ENCODE measurements around the gene TTC21B. TPM values are rescaled to one million over a fixed set of nuclear protein-coding genes. Genes with fewer than 3 reads are reported as not detected.
"Not testable (repeated sequence)": the region's sequence is repeated elsewhere in the genome, so short reads cannot be mapped to it uniquely, and the experiment has no call there.

The TTC21B gene
- total RNA-seq, 1 experiment from 2014 or later: 14.7 TPM

DNA sequence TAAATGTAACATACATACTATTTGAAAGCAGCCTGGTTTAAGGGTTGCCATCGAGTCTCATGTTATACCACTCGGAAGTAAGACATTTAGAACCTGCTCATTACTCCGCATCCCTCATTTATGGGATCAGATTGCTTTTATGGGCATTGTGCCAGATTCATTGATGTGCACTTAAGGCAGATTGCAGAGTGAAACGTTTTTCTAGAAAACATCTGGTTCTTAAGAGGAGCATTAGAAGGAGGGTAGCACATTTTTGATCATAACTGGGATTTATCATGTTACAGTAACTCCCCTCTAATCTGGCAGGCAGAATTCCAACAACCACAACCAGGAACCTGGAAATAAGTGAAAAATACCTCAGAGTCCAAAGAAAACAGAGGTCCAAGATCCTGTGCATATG is 85.4 kb downstream of the TTC21B start:
- no peaks in the 10 kb centered on the region for H3K36me3 Mint-ChIP-seq (ENCODE audit: insufficient read depth, unreplicated experiment)
- TF ChIP-seq, protein P1, sequence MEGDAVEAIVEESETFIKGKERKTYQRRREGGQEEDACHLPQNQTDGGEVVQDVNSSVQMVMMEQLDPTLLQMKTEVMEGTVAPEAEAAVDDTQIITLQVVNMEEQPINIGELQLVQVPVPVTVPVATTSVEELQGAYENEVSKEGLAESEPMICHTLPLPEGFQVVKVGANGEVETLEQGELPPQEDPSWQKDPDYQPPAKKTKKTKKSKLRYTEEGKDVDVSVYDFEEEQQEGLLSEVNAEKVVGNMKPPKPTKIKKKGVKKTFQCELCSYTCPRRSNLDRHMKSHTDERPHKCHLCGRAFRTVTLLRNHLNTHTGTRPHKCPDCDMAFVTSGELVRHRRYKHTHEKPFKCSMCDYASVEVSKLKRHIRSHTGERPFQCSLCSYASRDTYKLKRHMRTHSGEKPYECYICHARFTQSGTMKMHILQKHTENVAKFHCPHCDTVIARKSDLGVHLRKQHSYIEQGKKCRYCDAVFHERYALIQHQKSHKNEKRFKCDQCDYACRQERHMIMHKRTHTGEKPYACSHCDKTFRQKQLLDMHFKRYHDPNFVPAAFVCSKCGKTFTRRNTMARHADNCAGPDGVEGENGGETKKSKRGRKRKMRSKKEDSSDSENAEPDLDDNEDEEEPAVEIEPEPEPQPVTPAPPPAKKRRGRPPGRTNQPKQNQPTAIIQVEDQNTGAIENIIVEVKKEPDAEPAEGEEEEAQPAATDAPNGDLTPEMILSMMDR (IDR thresholded peaks at IDR 0.05; ENCODE audit: unreplicated experiment): no peak
- CTCF ChIA-PET: no interaction called here
- H3K4me1 Mint-ChIP-seq (ENCODE audit: low read depth, unreplicated experiment): no peaks in the 10 kb centered on the region
- no peaks in the 10 kb centered on the region for H3K9me3 Mint-ChIP-seq (ENCODE audit: low read depth, unreplicated experiment)
- H3K27ac Mint-ChIP-seq (ENCODE audit: unreplicated experiment): no peak overlapping the region
- H3K27me3 Mint-ChIP-seq (ENCODE audit: unreplicated experiment): no peaks in the 10 kb centered on the region
- no peak for DNase-seq
- no peak overlapping the region for H3K4me3 Mint-ChIP-seq (ENCODE audit: low read depth, unreplicated experiment)
- no TSS peak for BruUV-seq (replicated peaks)
- intact Hi-C loops (cut with micrococcal nuclease; ENCODE audit: unreplicated experiment): no loop called here

DNA sequence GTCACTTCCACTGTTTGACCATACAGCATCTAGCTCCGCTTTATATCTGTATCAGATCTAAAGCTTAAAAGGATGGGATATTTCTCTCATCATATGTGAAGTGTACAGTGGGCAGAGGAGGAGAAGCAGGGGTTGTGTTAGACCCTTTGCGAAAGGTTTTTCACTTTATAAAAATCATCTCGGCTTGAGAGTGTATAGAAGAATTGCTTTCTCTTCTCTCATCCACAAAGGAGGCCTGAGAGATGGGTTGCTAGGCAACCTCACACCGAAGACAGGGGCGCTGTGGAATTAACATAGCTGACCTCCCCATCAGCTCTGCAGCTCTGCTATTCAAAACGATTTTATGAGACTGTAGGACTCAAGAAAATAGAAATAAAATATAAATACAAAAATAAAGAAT is 89.3 kb downstream of the TTC21B start:
- no peaks in the 10 kb centered on the region for H3K36me3 Mint-ChIP-seq (ENCODE audit: insufficient read depth, unreplicated experiment)
- H3K4me1 Mint-ChIP-seq (ENCODE audit: low read depth, unreplicated experiment): no peaks in the 10 kb centered on the region
- no peak for DNase-seq
- H3K27me3 Mint-ChIP-seq (ENCODE audit: unreplicated experiment): no peaks in the 10 kb centered on the region
- no TSS peak for BruUV-seq (replicated peaks)
- no peak overlapping the region for H3K27ac Mint-ChIP-seq (ENCODE audit: unreplicated experiment)
- peaks cover 5% of the 10 kb centered on the region for H3K9me3 Mint-ChIP-seq (ENCODE audit: low read depth, unreplicated experiment)
- CTCF ChIA-PET: no interaction called here
- H3K4me3 Mint-ChIP-seq (ENCODE audit: low read depth, unreplicated experiment): no peak overlapping the region
- intact Hi-C loops (cut with micrococcal nuclease; ENCODE audit: unreplicated experiment): no loop called here
- TF ChIP-seq, protein P1 (IDR thresholded peaks at IDR 0.05; ENCODE audit: unreplicated experiment): no peak

DNA sequence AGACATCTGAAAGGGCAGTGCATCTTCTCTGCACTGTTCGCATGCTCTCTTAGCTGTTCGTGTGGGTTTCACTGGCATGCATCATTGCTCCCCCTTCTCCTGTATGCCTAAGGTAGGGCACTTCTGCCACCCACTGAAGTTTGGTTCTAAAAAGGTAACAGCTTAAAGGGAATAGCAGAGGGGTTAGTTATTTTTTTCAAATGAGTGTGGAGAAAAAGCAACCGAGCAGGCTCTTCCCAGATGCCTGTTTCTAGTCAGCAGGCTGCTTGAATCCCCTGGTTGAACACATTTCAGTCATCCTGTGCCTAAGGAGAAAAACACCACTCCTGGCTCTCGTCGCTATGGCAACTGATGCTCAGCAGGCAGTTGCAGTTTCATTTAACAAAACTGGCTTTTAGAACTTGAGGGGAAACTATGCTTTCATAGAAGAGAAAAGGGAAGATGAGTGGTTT is 89.7 kb downstream of the TTC21B start:
- BruUV-seq (replicated peaks): no TSS peak
- Mint-ChIP-seq H3K4me1 (ENCODE audit: low read depth, unreplicated experiment) (no peaks in the 10 kb centered on the region), H3K9me3 (ENCODE audit: low read depth, unreplicated experiment) (peaks cover 5% of the 10 kb centered on the region), H3K36me3 (ENCODE audit: insufficient read depth, unreplicated experiment) (no peaks in the 10 kb centered on the region), H3K4me3 (ENCODE audit: low read depth, unreplicated experiment) (no peak overlapping the region), H3K27ac (ENCODE audit: unreplicated experiment) (no peak overlapping the region), H3K27me3 (ENCODE audit: unreplicated experiment) (no peaks in the 10 kb centered on the region)
- intact Hi-C loops (cut with micrococcal nuclease; ENCODE audit: unreplicated experiment): no loop called here
- no peak for DNase-seq
- TF ChIP-seq, protein P1 (IDR thresholded peaks at IDR 0.05; ENCODE audit: unreplicated experiment): no peak
- CTCF ChIA-PET: no interaction called here

DNA sequence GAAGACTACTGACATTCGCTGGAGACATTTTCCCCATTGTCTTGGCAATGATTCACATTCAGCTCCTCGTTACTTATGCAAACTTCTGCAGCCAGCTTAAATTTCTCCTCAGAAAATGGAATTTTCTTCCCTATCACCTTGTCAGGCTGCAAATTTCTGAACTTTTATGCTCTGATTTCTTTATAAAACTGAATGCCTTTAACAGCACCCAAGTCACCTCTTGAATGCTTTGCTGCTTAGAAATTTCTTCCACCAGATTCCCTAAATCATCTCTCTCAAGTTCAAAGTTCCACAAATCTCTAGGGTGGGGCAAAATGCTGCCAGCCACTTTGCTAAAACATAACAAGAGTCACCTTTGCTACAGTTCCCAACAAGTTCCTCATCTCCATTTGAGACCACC is 92.5 kb downstream of the TTC21B start:
- CTCF ChIA-PET; DNase-seq; H3K9me3 Mint-ChIP-seq (ENCODE audit: low read depth, unreplicated experiment); H3K27me3 Mint-ChIP-seq (ENCODE audit: unreplicated experiment); BruUV-seq (replicated peaks); H3K36me3 Mint-ChIP-seq (ENCODE audit: insufficient read depth, unreplicated experiment); H3K4me1 Mint-ChIP-seq (ENCODE audit: low read depth, unreplicated experiment); H3K4me3 Mint-ChIP-seq (ENCODE audit: low read depth, unreplicated experiment); intact Hi-C loops (cut with micrococcal nuclease; ENCODE audit: unreplicated experiment); H3K27ac Mint-ChIP-seq (ENCODE audit: unreplicated experiment): not testable (repeated sequence)

DNA sequence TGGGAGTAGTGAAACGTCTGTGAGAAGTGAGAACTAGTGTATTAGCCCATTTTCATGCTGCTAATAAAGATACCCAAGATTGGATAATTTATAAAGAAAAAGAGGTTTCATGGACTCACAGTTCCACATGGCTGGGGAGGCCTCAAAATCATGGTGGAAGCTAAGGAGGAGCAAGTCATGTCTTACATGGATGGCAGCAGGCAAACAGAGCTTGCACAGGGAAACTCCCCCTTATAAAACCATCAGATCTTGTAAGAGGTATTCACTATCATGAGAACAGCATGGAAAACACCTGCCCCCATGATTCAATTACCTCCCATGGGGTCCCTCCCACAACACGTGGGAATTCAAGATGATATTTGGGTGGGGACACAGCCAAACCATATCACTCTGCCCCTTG is 93.9 kb downstream of the TTC21B start:
- H3K9me3 Mint-ChIP-seq (ENCODE audit: low read depth, unreplicated experiment); CTCF ChIA-PET; BruUV-seq (replicated peaks); H3K4me1 Mint-ChIP-seq (ENCODE audit: low read depth, unreplicated experiment); intact Hi-C loops (cut with micrococcal nuclease; ENCODE audit: unreplicated experiment); H3K36me3 Mint-ChIP-seq (ENCODE audit: insufficient read depth, unreplicated experiment); H3K27ac Mint-ChIP-seq (ENCODE audit: unreplicated experiment); H3K4me3 Mint-ChIP-seq (ENCODE audit: low read depth, unreplicated experiment); H3K27me3 Mint-ChIP-seq (ENCODE audit: unreplicated experiment); DNase-seq: not testable (repeated sequence)

Data from Calu3 (cell line).